Stimulated activated CD8-positive, alpha-beta memory T cell treated with anti-CD3 and anti-CD28 coated beads, Interleukin-12 subunit alpha, Interleukin-12 subunit beta, amount 100 ng/mL, for 24 hours (primary cell): ENCODE results near the gene SIRPB2.
A peak's percentile ranks its signal among the peaks of the same experiment; 100 is the strongest.

ENCODE experiments used
- DNase-seq: peaks from one replicate; pipeline ENCODE4 v3.0.0-alpha.2; 2020; ENCODE audit errors: extremely low read depth

SIRPB2 gene

DNA sequence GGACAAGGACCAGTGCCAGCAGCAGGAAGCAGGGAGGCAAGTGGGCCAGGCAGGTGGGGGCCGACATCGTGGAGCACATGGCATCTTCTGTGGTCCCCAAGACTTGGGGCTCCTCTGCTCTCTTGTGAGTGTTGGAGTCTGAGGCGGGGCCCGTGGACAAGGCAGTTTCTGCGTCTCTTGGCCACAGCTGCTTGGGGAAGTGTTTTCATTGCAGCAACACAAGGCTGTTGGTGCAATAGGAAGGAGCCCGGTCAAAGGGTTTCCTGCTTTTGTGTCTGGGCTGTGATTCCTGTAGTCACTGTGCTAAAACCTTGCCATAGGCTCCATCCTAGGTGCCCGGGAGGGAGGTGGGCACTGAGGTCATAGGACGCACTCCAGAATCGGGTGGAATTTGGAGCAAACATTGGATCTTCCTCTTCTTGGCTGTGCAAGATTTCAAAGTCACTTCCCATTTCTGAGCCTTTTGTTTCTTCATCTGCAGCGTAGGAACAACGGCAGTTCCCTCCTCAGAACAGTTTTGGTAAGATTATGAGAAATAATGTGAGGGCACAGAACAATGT, at the start of gene SIRPB2:
SIRPB2 (minus strand) TSS at position 140 of the 560 bp plus-strand sequence; CDS start at position 79, 61 bp downstream.
- DNase-seq, result no peak

DNA sequence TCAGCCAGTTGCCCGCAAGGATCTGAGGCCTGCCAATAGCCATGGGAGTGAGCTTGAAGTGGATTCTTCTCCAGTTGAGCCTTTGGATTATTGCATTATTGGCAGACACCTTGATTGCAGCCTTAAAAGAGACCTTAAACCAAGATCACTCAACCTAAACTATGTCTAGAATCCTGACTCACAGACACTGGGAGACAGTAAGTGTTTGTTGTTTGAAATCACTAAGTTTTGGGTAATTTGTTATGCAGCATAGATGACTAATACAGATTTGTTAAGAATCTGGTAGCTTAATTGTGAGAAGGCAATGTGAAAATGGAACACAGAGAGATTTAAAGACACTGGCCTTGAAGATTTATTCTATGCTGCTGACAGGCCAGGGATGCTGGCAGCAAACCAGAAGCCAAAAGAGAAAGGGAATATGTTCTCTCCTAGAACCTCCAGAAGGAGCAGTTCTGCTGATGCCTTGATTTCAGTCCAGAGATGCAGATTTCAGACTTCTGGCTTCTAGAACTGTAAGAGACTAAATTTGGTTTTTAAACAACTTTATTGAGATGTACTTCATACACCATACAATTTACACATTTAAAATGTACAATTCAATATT, 48.7 kb upstream of the SIRPB2 start:
- DNase-seq, result no peak

DNA sequence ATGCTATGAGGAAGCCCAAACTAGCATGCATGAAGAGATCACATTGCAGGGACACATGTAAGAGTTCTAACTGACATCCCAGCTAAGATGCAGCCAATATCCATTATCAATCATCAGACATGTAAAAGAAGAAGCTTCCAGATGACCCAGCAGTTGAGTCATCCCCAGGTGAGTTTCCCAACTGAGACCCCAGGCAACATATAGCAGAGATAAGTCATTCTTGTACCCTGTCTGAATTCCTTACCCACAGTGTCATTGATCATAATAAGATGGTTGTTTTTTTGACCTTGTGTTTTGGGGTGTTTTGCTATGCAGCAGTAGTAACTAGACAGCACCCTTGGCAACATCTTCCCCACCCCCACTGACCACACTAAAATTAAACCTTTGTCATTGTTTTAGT, 47.4 kb upstream of the SIRPB2 start:
- no peak for DNase-seq

- DNase-seq, result no peak
Observed at GRCh38 chr20:1537731-1538058, 46.5 kb upstream of the SIRPB2 start.

DNA sequence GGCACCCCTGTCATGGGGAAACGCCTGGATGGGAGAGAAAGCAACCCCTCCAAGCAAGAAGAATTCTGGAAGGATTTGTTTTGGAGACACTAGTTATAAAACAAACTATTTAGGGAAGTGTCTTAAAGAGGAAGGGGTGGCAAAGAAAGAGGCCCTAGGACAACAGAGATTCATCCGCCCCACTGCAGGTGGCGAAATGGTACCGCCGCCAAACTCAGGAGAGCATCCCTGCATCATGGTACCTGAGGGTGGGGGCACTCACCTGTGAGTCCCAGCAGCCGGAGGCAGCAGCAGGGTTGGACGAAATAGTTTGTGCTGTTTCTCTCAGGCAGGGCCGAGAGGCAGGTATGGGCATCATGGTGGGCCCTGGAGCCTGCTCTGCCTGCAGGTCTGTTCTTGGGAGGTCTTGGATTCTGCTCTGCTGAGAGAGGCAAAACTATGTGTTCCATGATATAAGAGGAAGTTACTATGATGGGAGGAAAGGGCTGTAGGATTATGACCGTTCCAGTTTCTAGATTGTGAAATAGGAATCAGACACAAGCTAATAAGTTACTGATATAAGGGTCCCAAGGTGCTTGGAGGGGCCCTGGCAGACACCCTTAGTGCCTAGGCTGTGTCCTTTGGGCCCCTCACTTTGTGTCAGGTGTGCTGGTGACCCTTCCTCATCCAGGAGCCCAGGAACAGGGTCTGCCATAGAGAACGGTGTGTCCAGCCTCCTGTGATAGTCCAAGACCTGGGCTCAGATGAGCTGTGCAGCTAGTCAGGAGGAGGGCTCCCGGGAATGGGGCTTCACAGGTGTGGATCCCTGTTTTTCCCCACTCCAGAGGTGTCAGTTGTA, 45.9 kb upstream of the SIRPB2 start:
- DNase-seq, result no peak

GRCh38 chr20:1535420-1536175, 44.4 kb upstream of the SIRPB2 start:
- no peak for DNase-seq

DNA sequence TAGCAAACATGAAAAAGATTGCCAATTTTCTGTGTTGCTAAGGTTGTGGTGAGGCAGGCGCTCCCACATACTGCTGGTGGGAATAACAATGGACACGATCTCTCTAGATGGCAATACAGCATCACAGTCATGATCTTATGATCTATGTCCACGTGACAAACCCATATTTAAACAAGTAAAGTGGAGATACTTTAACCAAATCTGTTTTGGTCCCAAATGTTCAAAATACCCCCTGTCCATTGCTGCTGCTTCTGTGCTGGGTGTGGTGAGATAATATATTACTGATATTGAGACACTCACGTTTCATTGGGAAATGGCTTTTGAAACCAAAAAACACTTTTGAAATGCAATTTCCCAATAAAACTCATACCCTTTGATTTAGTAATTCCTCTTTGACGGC, 43.3 kb upstream of the SIRPB2 start:
- no peak for DNase-seq

DNA sequence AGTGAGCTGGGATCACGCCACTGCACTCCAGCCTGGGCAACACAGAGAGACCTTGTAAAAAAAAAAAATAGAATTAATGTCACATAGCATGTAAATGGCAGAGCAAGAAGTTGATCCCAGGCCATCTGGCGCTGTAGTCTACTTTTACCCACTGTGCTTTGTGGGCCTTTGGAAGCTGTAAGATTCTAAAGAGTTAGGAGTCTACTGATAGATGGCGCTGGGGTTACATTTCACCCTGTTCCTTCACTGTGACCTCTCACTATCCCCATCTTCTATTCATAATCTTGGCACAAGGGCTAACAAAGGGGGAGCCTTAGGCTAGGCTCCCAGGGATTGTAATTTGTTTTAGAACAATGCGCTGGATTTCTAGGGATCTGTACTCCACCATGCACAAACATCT, 41.8 kb upstream of the SIRPB2 start:
- DNase-seq, result no peak

- DNase-seq, result no peak
Observed at GRCh38 chr20:1528811-1529210, 37.6 kb upstream of the SIRPB2 start.

GRCh38 chr20:1527923-1528322, 36.7 kb upstream of the SIRPB2 start:
- no peak for DNase-seq

GRCh38 chr20:1526896-1527295, 35.7 kb upstream of the SIRPB2 start:
- DNase-seq, result no peak

GRCh38 chr20:1526310-1526709, 35.1 kb upstream of the SIRPB2 start:
- no peak for DNase-seq

DNA sequence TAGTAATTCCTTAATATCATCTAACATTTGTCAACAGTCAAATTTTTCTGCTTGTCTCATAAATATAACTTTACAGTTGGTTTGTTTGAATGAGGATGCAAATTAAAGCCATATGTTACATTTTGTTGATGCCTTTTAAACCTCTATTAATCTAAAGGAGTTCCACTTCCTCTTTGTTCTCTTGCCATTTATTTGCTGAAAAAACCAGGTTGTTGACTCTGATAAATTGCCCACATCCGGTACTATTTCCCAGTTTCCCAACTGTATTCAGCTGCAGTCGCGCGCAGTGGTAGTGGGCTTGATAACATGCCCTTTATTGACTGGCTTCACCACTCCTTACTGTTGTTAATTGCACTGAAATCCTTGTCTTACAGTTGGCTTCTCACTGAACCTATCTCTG, 32.8 kb upstream of the SIRPB2 start:
- DNase-seq, result no peak

- DNase-seq, result no peak
Observed at GRCh38 chr20:1517010-1517409, 25.8 kb upstream of the SIRPB2 start.

DNA sequence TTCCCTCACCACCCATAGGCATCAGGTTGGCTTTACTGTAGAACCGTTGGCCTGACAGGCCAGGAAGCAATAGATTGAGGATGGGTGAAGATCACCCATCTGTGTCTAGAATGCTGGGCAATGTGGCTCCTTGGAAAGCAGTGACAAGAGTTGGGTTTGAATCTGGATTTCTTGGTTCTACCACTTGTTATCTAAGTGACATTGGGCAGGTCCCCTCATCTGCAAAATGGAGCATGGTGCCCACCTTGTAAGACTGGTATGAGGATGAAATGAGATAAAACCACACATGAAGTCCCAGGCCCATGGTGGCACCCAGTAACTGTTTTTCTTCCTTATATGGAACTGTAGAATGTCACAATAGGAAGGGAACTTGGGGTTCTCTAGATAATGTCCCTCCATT, 22.6 kb upstream of the SIRPB2 start:
- no peak for DNase-seq

DNA sequence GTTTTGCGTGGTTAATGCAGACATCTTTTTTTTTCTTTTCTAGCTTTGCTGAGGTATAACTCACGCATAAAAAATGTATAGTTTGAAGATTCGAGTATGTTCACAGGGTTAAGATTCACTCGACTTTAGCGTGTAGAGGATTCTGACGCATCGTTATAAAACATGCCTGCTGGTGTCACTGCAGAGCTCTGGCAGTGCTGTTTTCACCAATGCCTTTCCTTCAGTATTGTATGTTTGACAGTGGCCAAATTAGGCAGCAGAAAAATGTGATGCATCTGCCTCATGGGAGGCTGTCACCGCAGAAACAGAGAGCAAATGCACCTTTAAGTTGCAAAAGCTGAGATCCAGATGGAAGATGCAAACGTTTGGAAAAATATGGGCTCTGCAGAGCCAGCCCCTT, 18.0 kb upstream of the SIRPB2 start:
- DNase-seq, result no peak

GRCh38 chr20:1508574-1508973, 17.4 kb upstream of the SIRPB2 start:
- no peak for DNase-seq

DNA sequence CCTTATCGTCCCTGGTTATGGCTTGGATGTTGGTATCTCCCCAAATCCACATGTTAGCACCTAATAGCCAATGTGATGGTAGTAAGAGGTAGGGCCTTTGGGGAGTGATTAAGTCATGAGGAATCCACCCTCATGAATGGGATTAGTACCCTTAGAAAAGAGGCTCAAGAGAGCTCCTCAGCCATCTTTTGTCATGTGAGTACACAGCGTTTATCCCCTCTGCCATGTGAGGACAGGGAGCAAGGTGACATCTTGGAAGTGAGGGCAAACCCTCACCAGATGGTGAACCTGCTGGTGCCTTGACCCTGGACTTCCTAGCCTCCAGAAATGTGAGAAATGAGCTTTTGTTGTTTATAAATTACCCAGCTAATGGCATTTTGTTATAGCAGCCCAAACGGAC, 16.1 kb upstream of the SIRPB2 start:
- DNase-seq, result no peak

DNA sequence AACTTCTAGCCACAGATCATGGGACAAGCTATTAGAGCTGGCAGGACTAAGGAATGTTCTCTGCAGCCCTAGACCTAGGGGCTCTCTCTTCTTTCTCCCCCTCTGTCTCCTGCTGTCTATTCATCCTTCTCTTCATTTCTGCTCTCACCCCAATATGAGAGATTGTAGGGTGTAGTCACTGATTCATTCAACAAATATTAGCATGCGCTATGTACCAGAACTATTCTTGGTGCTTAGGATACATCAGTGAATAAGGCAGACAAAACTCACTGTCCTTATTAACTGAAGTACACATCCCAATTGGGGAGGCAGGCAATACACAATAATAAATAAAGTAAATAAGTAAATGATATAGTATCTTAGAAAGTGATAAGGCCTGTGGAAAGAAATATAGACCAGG, 14.7 kb upstream of the SIRPB2 start:
- no peak for DNase-seq

- no peak for DNase-seq
Observed at GRCh38 chr20:1505361-1505760, 14.1 kb upstream of the SIRPB2 start.

- DNase-seq, result peak; percentile 42
Observed at GRCh38 chr20:1503564-1504227, 12.5 kb upstream of the SIRPB2 start.

GRCh38 chr20:1500496-1500895, 9.3 kb upstream of the SIRPB2 start:
- no peak for DNase-seq
